PC-9 (cell line): ENCODE results near the gene DIAPH2. TPM values are rescaled to one million over a fixed set of nuclear protein-coding genes. Genes with fewer than 3 reads are reported as not detected.

Experiments used
- BruUV-seq: library from RNA; stranded (reverse); fragments of 400-500 nt; replicated peaks from 2 replicates; lab custom pipeline; 2021; lab: Mats Ljungman, UMichigan
- CTCF ChIA-PET: fragments of 300-600 bp; sonication (Branson Sonifier 250); formaldehyde crosslinking; loops from one replicate; lab custom pipeline; 2022; ENCODE audit warnings: antibody characterized with exemption; lab: Charles Lee
- POLR2A ChIA-PET: fragments of 300-600 bp; sonication (Branson Sonifier 250); formaldehyde crosslinking; loops from one replicate; lab custom pipeline; 2022; ENCODE audit warnings: antibody characterized with exemption; ENCODE audit not compliant: unreplicated experiment; lab: Charles Lee
- DNase-seq, 2 experiments: peaks; one replicate each; pipeline versions ENCODE4 v3.0.0 to v3.0.0-alpha.2; 2015 to 2022; ENCODE audit warnings: mixed read lengths in 1 of 2
- H2AFZ ChIP-seq: fragments of 200-600 bp; sonication (generic); 2 replicates; pipeline ENCODE4 v1.8.1; 2017; ENCODE audit warnings: antibody characterized with exemption
- H3F3A ChIP-seq: fragments of 200-600 bp; sonication (generic); 2 replicates; pipeline ENCODE4 v1.8.1; 2017; ENCODE audit warnings: antibody characterized with exemption, mild to moderate bottlenecking, low read depth; ENCODE audit not compliant: insufficient read depth
- H3K27ac ChIP-seq: fragments of 200-600 bp; sonication (generic); 2 replicates; pipeline ENCODE4 v1.6.1; 2016; ENCODE audit warnings: mixed run types
- H3K27me3 ChIP-seq: fragments of 200-600 bp; sonication (generic); 2 replicates; pipeline ENCODE4 v1.6.1; 2016; ENCODE audit warnings: low read depth, mixed run types; ENCODE audit not compliant: insufficient read depth
- H3K36me3 ChIP-seq: fragments of 200-600 bp; sonication (generic); 2 replicates; pipeline ENCODE4 v1.6.1; 2016; ENCODE audit warnings: low read depth, mixed run types
- H3K4me1 ChIP-seq: fragments of 200-600 bp; sonication (generic); replicated peaks from 2 replicates; pipeline ENCODE4 v1.6.1; 2016; ENCODE audit warnings: mixed run types; ENCODE audit not compliant: insufficient read depth
- H3K4me2 ChIP-seq: fragments of 200-600 bp; sonication (generic); 2 replicates; pipeline ENCODE4 v1.6.1; 2017; ENCODE audit warnings: mixed run types
- H3K4me3 ChIP-seq: fragments of 200-600 bp; sonication (generic); 2 replicates; pipeline ENCODE4 v1.6.1; 2016; ENCODE audit warnings: mixed run types
- H3K79me2 ChIP-seq: fragments of 200-600 bp; sonication (generic); 2 replicates; pipeline ENCODE4 v1.6.1; 2017; ENCODE audit warnings: low read depth, mixed run types
- H3K9me2 ChIP-seq: fragments of 200-600 bp; sonication (generic); 2 replicates; pipeline ENCODE4 v1.8.1; 2017; ENCODE audit warnings: mild to moderate bottlenecking; ENCODE audit not compliant: insufficient read depth
- H3K9me3 ChIP-seq: fragments of 200-600 bp; sonication (generic); 2 replicates; pipeline ENCODE4 v1.8.1; 2016; ENCODE audit warnings: low read depth; ENCODE audit not compliant: insufficient read depth
- H4K20me1 ChIP-seq: fragments of 200-600 bp; sonication (generic); 2 replicates; pipeline ENCODE4 v1.8.1; 2017; ENCODE audit not compliant: insufficient read depth
- CTCF ChIP-seq: fragments of 200-600 bp; sonication (generic); conservative IDR thresholded peaks from 2 replicates; pipeline ENCODE4 v1.6.1; 2017; ENCODE audit warnings: mixed run types, antibody characterized with exemption, mild to moderate bottlenecking, moderate library complexity
- EZH2 ChIP-seq: fragments of 200-600 bp; sonication (generic); IDR thresholded peaks from 2 replicates; pipeline ENCODE4 v1.8.0; 2017; ENCODE audit warnings: antibody characterized with exemption, low read depth
- intact Hi-C: fragments of 100-400 bp; cut with micrococcal nuclease; formaldehyde crosslinking; loops from one replicate; pipeline ENCODE4 v1.10.0; 2022; ENCODE audit not compliant: unreplicated experiment
- total RNA-seq: library from RNA; stranded (reverse); gene quantifications from 2 replicates; pipeline ENCODE4 v1.2.3, GENCODE V29; 2021

The DIAPH2 gene
- total RNA-seq, 1 experiment from 2014 or later = 12.0 TPM

DNA sequence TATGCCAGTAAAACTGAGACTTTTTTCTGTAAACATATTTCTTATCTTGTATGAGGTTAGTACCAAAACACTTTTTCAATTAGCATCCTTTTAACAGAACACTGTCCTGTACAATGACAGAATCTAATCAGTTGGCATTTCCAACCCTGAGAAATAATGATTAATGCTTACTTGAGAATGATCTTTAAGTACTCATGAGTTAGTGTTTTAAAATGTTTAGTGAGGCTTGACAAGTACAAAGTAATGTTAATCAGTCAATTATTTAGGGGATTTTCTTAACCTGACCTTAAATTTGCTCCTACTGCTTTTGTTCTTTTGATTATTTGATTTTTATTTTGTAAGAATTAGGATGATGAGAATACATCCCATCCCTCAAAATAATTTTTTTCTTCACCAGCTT, 695.6 kb downstream of the DIAPH2 start:
- ChIA-PET CTCF (no interaction called here), POLR2A (no interaction called here)
- Histone ChIP-seq H2AFZ (no peak overlapping the region), H4K20me1 (no peaks in the 10 kb centered on the region), H3K36me3 (no peaks in the 10 kb centered on the region), H3K4me2 (no peak overlapping the region), H3F3A (no peaks in the 10 kb centered on the region), H3K9me2 (no peaks in the 10 kb centered on the region), H3K4me1 (0 out of 2 replicates have a peak, but pooled peaks cover 4% of the 10 kb centered on the region), H3K27me3 (no peaks in the 10 kb centered on the region), H3K79me2 (no peaks in the 10 kb centered on the region), H3K9me3 (no peaks in the 10 kb centered on the region), H3K4me3 (no peak overlapping the region), H3K27ac (no peak overlapping the region)
- DNase-seq = no peak
- no peak for TF ChIP-seq CTCF
- TF ChIP-seq EZH2 = no peak
- intact Hi-C loops = no loop called here
- no TSS peak for BruUV-seq

DNA sequence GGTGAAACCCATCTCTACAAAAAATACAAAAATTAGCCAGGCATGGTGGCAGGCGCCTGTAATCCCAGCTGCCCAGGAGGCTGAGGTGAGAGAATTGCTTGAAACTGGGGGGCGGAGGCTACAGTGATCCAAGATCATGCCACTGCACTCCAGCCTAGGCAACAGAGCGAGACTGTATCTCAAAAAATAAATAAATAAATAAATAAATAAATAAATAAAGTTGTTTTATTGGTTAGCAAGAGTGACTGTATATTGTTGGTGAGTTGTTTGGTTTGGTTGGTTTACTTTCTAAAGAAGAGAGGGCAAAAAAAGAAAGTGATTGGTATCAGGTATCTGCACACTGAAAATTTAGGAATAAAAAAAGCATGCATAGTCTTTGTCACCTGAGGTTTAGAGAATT, 700.0 kb downstream of the DIAPH2 start:
- H2AFZ ChIP-seq = no peak overlapping the region
- BruUV-seq = no TSS peak
- no peak overlapping the region for H3K4me2 ChIP-seq
- no peaks in the 10 kb centered on the region for H3K79me2 ChIP-seq
- no peaks in the 10 kb centered on the region; the same call in 1 of the 2 replicates for H3F3A ChIP-seq
- no peak overlapping the region for H3K27ac ChIP-seq
- CTCF ChIA-PET = no interaction called here
- no peaks in the 10 kb centered on the region for H3K9me2 ChIP-seq
- H3K9me3 ChIP-seq = no peaks in the 10 kb centered on the region
- intact Hi-C loops = no loop called here
- H3K36me3 ChIP-seq = no peaks in the 10 kb centered on the region
- no peaks in the 10 kb centered on the region for H3K27me3 ChIP-seq
- no peaks in the 10 kb centered on the region for H4K20me1 ChIP-seq
- no peak for DNase-seq
- H3K4me1 ChIP-seq = 0 out of 2 replicates have a peak, but pooled peaks cover 7% of the 10 kb centered on the region
- no peak overlapping the region for H3K4me3 ChIP-seq
- TF ChIP-seq CTCF (no peak), EZH2 (no peak)
- POLR2A ChIA-PET = no interaction called here

GRCh38 chrX:97387004-97387403, 702.4 kb downstream of the DIAPH2 start:
- Histone ChIP-seq H4K20me1 (no peaks in the 10 kb centered on the region), H3K9me3 (no peaks in the 10 kb centered on the region), H3F3A (no peaks in the 10 kb centered on the region; the same call in 1 of the 2 replicates), H3K27me3 (no peaks in the 10 kb centered on the region), H3K4me2 (no peak overlapping the region), H3K27ac (no peak overlapping the region), H3K79me2 (no peaks in the 10 kb centered on the region), H3K9me2 (no peaks in the 10 kb centered on the region), H3K4me3 (no peak overlapping the region), H2AFZ (no peak overlapping the region), H3K4me1 (0 out of 2 replicates have a peak, but pooled peaks cover 14% of the 10 kb centered on the region), H3K36me3 (no peaks in the 10 kb centered on the region)
- POLR2A ChIA-PET = no interaction called here
- intact Hi-C loops = no loop called here
- CTCF ChIA-PET = no interaction called here
- BruUV-seq = no TSS peak
- TF ChIP-seq EZH2 (no peak), CTCF (no peak)
- no peak for DNase-seq
